BE2C (cell line): ENCODE results near the gene YIF1A. TPM values are rescaled to one million over a fixed set of nuclear protein-coding genes. Genes with fewer than 3 reads are reported as not detected.

Experiments
- DNase-seq: peaks from one replicate; pipeline ENCODE4 v3.0.0-alpha.2; 2020
- H3K27me3 ChIP-seq: fragments of 250-450 bp; sonication (Bioruptor Pico); 2 replicates; pipeline ENCODE4 v1.5.1; 2020; ENCODE audit warnings: mild to moderate bottlenecking
- H3K36me3 ChIP-seq: fragments of 250-450 bp; sonication (Bioruptor Pico); 2 replicates; pipeline ENCODE4 v1.5.1; 2020; ENCODE audit warnings: mild to moderate bottlenecking
- H3K4me1 ChIP-seq: fragments of 250-450 bp; sonication (Bioruptor Pico); 2 replicates; pipeline ENCODE4 v1.5.1; 2020
- H3K4me3 ChIP-seq: 2 replicates; pipeline ENCODE4 v1.5.1; 2011; ENCODE audit warnings: low read depth, low read length
- H3K9me3 ChIP-seq: fragments of 250-450 bp; sonication (Bioruptor Pico); 2 replicates; pipeline ENCODE4 v1.5.1; 2020
- polyA plus RNA-seq: library from polyadenylated mRNA; unstranded; fragments of >200 nt; gene quantifications from one replicate; pipeline ENCODE4 v1.2.1, GENCODE V29; 2012; ENCODE audit warnings: low read depth, missing spikeins; ENCODE audit not compliant: insufficient read length, insufficient read depth
- TF ChIP-seq, protein P1 (sequence below): IDR thresholded peaks from 2 replicates; pipeline ENCODE4 v1.5.1; 2012; ENCODE audit warnings: mild to moderate bottlenecking, low read depth, low read length

Gene YIF1A, protein sequence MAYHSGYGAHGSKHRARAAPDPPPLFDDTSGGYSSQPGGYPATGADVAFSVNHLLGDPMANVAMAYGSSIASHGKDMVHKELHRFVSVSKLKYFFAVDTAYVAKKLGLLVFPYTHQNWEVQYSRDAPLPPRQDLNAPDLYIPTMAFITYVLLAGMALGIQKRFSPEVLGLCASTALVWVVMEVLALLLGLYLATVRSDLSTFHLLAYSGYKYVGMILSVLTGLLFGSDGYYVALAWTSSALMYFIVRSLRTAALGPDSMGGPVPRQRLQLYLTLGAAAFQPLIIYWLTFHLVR
- polyA plus RNA-seq, result 314 TPM

DNA sequence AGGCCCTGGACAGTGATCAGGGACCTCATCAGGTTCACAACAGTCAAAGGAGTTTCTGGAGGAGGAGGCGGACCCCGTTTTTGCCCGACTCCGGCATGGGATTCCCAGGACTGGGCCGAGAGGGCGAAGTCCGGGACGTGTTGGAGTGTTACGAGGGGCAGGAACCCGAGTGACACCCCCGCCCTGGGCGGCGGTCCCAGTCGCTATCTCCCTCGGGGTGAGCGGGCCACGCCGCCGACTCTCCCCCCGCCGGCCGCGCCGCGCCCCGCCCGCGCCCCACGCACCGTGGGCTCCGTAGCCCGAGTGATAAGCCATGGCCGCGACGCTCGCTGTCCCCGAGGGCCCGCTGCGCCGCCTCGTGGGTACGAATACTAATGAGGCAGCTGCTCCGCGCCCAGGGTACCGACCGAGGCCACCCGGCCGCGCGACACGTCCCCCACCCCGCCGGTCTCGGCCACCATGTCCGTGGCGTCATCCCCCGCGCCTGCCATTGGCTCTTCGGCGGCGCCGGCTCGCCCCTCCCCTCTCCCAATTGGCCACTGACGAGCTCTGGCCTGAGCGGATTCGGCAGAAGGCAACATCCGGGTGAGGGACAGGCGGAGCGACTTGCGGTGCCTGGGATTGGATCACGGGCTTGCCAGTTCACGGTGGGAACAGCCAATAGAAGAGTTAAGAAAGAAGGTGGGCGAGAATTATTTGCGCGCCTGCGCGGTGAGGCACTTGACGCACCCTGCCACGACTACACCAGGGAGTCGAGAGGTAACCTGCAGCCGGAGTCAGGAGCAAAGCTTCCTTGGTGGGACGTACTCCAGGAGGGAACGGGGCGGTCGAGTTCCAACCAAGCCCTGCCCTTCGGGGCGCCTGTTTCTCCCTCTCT lies at the start of gene YIF1A:
TSS of gene YIF1A (minus strand) at position 473 of the 877 bp plus-strand sequence. CDS start at position 315, 158 bp downstream.
- H3K4me1 ChIP-seq, result peaks cover 5% of the 10 kb centered on the region
- TF ChIP-seq, protein P1, sequence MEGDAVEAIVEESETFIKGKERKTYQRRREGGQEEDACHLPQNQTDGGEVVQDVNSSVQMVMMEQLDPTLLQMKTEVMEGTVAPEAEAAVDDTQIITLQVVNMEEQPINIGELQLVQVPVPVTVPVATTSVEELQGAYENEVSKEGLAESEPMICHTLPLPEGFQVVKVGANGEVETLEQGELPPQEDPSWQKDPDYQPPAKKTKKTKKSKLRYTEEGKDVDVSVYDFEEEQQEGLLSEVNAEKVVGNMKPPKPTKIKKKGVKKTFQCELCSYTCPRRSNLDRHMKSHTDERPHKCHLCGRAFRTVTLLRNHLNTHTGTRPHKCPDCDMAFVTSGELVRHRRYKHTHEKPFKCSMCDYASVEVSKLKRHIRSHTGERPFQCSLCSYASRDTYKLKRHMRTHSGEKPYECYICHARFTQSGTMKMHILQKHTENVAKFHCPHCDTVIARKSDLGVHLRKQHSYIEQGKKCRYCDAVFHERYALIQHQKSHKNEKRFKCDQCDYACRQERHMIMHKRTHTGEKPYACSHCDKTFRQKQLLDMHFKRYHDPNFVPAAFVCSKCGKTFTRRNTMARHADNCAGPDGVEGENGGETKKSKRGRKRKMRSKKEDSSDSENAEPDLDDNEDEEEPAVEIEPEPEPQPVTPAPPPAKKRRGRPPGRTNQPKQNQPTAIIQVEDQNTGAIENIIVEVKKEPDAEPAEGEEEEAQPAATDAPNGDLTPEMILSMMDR, result no peak
- H3K36me3 ChIP-seq, result peaks cover 18% of the 10 kb centered on the region; the same call in 1 of the 2 replicates
- no peaks in the 10 kb centered on the region for H3K27me3 ChIP-seq
- H3K9me3 ChIP-seq, result no peaks in the 10 kb centered on the region
- DNase-seq, result peak; percentile 100
- peak within 1 kb of the TSS; percentile 93 for H3K4me3 ChIP-seq

DNA sequence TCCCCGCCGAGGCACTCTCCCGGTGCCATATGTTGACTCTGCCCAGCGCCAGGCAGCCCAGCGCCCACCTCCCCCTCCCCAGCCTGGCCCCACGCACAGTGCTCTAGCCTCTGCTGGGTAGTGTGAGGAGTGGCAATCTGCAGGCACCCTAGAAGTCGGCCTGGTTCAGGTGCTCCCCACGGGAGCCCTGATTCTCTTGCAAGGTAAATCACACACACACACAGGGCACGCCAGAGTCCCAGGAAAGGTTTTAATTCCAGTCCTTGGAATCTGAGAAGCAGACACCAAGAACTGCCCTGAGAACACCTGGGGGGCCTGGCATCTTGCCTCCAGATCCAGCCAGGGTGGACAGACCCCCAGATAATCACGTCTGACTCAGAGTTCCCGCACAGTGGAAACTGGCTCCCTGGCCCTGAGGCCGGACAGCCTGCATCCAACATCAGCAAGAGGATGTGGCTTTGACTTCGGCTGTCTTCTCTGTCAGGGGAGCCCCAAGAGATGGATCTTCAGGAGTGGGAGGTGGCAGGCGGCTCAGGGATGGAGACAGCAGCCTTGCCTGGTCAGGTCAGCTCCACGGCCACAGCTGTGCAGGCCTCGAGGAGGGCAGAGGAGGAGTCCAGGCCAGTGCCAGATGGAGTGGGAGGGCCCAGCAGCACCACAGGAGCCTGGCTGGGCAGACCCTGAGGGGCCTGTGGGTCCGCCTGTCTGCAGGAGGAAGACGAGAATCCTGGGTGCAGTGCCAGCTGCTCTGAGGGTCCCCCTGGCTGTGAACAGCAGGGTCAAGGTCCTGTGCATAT lies 48.4 kb upstream of the YIF1A start:
- DNase-seq, result no peak
- Histone ChIP-seq H3K27me3 (no peaks in the 10 kb centered on the region), H3K9me3 (no peaks in the 10 kb centered on the region), H3K36me3 (peaks cover 11% of the 10 kb centered on the region; the same call in 1 of the 2 replicates), H3K4me3 (no peak overlapping the region), H3K4me1 (peaks cover 19% of the 10 kb centered on the region)
- TF ChIP-seq, protein P1, result no peak; the same call in 1 of the 2 replicates

DNA sequence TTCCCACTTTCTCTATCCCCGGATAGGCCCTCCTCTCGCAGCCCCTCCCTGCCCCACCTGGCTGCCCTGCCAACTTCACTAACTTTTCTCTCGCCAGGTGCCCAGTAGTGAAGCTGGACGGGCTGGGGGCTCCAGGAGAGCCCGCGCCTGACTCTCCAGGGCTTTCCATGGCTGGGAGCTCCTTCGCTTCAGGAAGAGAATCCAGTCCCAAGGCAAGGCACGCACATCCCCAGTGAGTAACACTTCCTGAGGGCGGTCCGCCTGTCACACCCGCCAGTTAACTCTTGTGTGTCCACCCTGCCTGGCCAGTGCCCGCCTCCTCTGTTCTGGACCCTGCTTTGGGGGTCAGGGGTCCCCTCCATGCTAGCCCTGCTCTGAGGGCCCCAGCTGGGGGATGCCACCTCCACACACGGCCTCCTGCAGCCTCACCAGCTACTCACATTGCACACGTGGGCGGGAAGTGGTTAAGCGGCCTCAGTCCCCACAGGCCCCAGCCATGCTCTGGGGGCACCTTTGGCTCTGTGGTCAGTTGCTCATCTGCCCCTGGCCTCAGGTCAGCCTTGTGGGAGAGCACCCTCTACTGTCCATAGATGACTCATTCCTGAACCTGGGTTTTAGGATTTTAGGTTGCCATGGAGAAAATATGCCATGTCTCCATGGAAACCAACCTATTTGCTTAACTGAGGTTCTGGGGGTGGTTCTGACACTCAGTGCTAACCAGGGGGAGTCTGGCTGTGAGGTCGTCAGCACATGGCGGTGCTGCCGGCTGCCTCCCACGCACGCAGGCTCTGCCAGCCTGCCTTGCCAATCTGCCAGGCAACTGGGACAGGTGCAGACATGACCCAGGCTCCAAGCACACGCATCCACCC lies 47.5 kb upstream of the YIF1A start, which contains the start of gene RIN1:
TSS of gene RIN1 (minus strand) at position 201 of the 869 bp plus-strand sequence. CDS start at position 169, 32 bp downstream.
- TF ChIP-seq, protein P1, result peak; percentile 69
- Histone ChIP-seq H3K4me3 (peak within 1 kb of the TSS; percentile 67), H3K4me1 (peaks cover 19% of the 10 kb centered on the region), H3K36me3 (peaks cover 11% of the 10 kb centered on the region; the same call in 1 of the 2 replicates), H3K27me3 (no peaks in the 10 kb centered on the region), H3K9me3 (no peaks in the 10 kb centered on the region)
- peak; percentile 58 for DNase-seq

DNA sequence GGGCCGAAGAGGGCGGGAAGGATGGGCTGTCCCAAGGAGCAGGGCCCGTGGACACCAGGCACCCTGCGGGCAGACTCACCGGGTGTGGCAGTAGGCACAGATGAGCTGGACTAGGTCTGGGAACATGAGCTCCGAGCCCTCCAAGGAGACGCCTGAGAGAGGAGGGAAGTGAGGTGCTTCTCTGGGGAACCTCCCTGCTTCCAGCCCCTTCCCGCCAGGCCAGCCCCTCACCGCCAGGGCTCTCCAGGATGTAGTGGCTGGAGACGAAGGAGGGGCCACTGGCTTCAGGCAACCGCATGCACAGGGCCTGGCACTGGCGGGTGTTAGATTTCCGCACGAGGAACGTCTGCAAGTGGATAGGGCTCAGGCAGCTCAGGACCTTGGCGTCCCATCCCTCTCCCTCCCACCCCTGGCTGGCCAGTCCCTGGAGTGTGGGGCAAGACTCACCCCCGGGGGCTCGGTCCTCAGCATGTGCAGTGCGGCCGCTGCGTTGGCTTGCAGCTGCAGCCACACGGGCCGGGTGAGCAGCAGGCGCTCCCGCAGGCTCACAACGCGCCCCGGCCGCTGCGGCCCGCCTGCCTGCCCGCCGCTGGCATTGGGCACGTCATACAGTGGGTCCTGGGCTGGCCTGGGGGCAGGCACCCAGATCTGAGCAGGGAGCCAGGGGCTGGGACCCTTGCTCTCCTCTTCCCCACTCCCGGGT lies 46.7 kb upstream of the YIF1A start:
- TF ChIP-seq, protein P1, result no peak; the same call in 1 of the 2 replicates
- peak; percentile 52 for DNase-seq
- Histone ChIP-seq H3K27me3 (no peaks in the 10 kb centered on the region), H3K36me3 (peaks cover 6% of the 10 kb centered on the region; the same call in 1 of the 2 replicates), H3K4me1 (peaks cover 19% of the 10 kb centered on the region), H3K4me3 (peak overlapping the region; percentile 67), H3K9me3 (no peaks in the 10 kb centered on the region)
